HepG2 (cell line): Measurements from ENCODE around the gene JADE2. TPM values are rescaled to one million over a fixed set of nuclear protein-coding genes. Genes with fewer than 3 reads are reported as not detected.
A peak's percentile ranks its signal among the peaks of the same experiment; 100 is the strongest.

Source experiments
- CEBPB ChIP-seq: IDR thresholded peaks from 2 replicates; pipeline ENCODE4 v1.6.1; 2011; ENCODE audit warnings: low read depth, low read length, improper control_type of control experiment, borderline replicate concordance
- CREB1 ChIP-seq, 2 experiments: fragments of 450-650 bp in 1 of 2; IDR thresholded peaks; 2 replicates each; pipeline ENCODE4 v1.6.1; 2016 to 2017; ENCODE audit warnings: control low read depth in 1 of 2, mild to moderate bottlenecking in 1 of 2, missing compliant biosample characterization in 1 of 2, missing genetic modification characterization in 1 of 2
- FOSL2 ChIP-seq: sonication (generic); formaldehyde crosslinking; IDR thresholded peaks from 2 replicates; pipeline ENCODE4 v1.4.0; 2020; ENCODE audit warnings: missing genetic modification reagents
- PATZ1 ChIP-seq: sonication (generic); formaldehyde crosslinking; IDR thresholded peaks from 2 replicates; pipeline ENCODE4 v1.4.0; 2020; ENCODE audit warnings: missing genetic modification reagents
- UBTF ChIP-seq: sonication (generic); formaldehyde crosslinking; IDR thresholded peaks from 2 replicates; pipeline ENCODE4 v1.4.0; 2020; ENCODE audit warnings: mild to moderate bottlenecking, missing genetic modification reagents
- ZBTB14 ChIP-seq: sonication (generic); formaldehyde crosslinking; IDR thresholded peaks from 2 replicates; pipeline ENCODE4 v1.4.0; 2020; ENCODE audit warnings: missing genetic modification reagents
- ZBTB25 ChIP-seq: IDR thresholded peaks from 2 replicates; pipeline ENCODE4 v1.6.1; 2018; ENCODE audit warnings: missing genetic modification reagents
- ZFX ChIP-seq: sonication (generic); formaldehyde crosslinking; IDR thresholded peaks from 2 replicates; pipeline ENCODE4 v1.4.0; 2020; ENCODE audit warnings: mild to moderate bottlenecking, low read depth, missing genetic modification reagents, moderate library complexity
- ZNF44 ChIP-seq: sonication (generic); formaldehyde crosslinking; IDR thresholded peaks from 2 replicates; pipeline ENCODE4 v1.5.1; 2020; ENCODE audit warnings: mild to moderate bottlenecking, missing genetic modification reagents
- ZNF780A ChIP-seq: sonication (generic); formaldehyde crosslinking; IDR thresholded peaks from 2 replicates; pipeline ENCODE4 v1.8.0; 2022; ENCODE audit warnings: mild to moderate bottlenecking, missing genetic modification reagents, moderate library complexity
- ZSCAN20 ChIP-seq: sonication (generic); formaldehyde crosslinking; IDR thresholded peaks from 2 replicates; pipeline ENCODE4 v1.4.0; 2020; ENCODE audit warnings: missing genetic modification reagents, mild to moderate bottlenecking, borderline replicate concordance
- polyA plus RNA-seq, 8 experiments: library from polyadenylated mRNA; depleted of rRNA in 3 of 8; stranded (reverse) in 7 of 8; unstranded in 1 of 8; fragments of >200 nt; fragmentation: Illumina TruSeq in 4 of 8; extraction: Trizol in 4 of 8; gene quantifications; 2 replicates each; pipeline versions ENCODE4 v1.2.1 to v1.2.3, GENCODE V29; 2011 to 2016; ENCODE audit warnings: low read depth in 4 of 8, missing spikeins in 1 of 8, mixed read lengths in 1 of 8; ENCODE audit not compliant: insufficient read depth in 1 of 8
- total RNA-seq, 5 experiments: library from RNA; depleted of rRNA; stranded (reverse); fragments of >200 nt; fragmentation: Illumina TruSeq; extraction: Trizol; gene quantifications; 2 replicates each; pipeline ENCODE4 v1.2.3, GENCODE V29; 2016; ENCODE audit warnings: low read depth in 1 of 5
- TF ChIP-seq, protein P1 (sequence below): sonication (generic); formaldehyde crosslinking; IDR thresholded peaks from 2 replicates; pipeline ENCODE4 v1.5.0; 2020; ENCODE audit warnings: mild to moderate bottlenecking, missing genetic modification reagents
- TF ChIP-seq, protein P2 (sequence below): sonication (generic); formaldehyde crosslinking; IDR thresholded peaks from 2 replicates; pipeline ENCODE4 v1.4.0; 2020; ENCODE audit warnings: missing genetic modification reagents, borderline replicate concordance
- TF ChIP-seq, protein P3 (sequence below): sonication (generic); formaldehyde crosslinking; IDR thresholded peaks from 2 replicates; pipeline ENCODE4 v1.5.0; 2020; ENCODE audit warnings: mild to moderate bottlenecking, missing genetic modification reagents

Gene JADE2
- total and polyA plus RNA-seq, 2 of the 13 experiments (the other 11 are each of a cell fraction or from before 2014, with no cell fraction given) = 7.5 to 15.1 TPM

DNA sequence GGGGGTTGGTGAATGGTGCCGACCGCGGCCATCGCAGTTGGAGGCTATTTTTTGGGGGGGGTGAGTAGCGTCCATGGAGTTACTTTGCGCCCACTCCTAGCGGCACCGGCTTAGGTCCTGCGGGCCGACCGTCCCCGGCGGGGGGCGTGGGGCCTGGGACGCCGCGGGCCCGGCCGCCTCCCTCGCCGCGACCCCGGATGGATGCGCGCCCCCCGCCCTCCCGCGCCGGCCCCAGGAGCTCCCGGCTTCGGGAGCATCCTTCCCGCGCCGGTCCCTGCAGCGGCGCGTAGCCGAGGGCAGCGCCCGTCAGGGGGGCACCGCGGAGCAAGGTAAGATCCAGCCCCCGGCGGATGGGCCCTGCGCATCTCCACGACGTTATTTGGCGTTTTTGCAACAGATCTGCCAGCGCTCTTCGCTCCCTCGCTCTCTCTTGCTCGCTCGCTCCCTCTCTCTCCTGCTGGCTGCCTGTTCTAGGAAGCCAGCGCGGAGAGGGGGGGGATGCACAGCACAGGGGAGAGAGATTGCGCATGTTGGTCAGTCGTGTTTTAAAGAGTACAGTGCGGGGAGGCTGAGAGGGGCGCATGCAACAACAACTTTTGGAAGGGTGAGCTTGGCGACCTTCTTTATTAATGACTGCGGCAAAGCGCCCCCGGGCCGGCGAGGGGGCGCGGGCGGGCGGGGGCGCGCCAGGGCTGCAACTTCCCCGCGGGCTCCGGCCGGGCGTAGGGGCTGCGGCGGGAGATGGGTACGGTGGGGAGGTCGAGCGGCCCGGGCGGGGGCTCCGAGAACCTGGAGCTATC is 413 bp downstream of the JADE2 start (continued):
- TF ChIP-seq PATZ1 (CRISPR knock-in tag) (peak; percentile 50; the same call in 1 of the 2 replicates), CEBPB (no peak), ZBTB25 (CRISPR knock-in tag) (0 out of 2 replicates have a peak, but pooled peaks have one; percentile 0), CREB1 (IDR thresholded peaks at IDR 0.05) (no peak), CREB1 (CRISPR knock-in tag; IDR thresholded peaks at IDR 0.05) (no peak), ZNF44 (no peak), ZSCAN20 (CRISPR knock-in tag) (0 out of 2 replicates have a peak, but pooled peaks have one; percentile 14), ZBTB14 (CRISPR knock-in tag) (peak; percentile 11; the same call in 1 of the 2 replicates), UBTF (CRISPR knock-in tag) (0 out of 2 replicates have a peak, but pooled peaks have one; percentile 26), ZFX (CRISPR knock-in tag) (peak; percentile 43; the same call in 1 of the 2 replicates), ZNF780A (CRISPR knock-in tag) (no peak), FOSL2 (CRISPR knock-in tag) (no peak)
- TF ChIP-seq, protein P1, sequence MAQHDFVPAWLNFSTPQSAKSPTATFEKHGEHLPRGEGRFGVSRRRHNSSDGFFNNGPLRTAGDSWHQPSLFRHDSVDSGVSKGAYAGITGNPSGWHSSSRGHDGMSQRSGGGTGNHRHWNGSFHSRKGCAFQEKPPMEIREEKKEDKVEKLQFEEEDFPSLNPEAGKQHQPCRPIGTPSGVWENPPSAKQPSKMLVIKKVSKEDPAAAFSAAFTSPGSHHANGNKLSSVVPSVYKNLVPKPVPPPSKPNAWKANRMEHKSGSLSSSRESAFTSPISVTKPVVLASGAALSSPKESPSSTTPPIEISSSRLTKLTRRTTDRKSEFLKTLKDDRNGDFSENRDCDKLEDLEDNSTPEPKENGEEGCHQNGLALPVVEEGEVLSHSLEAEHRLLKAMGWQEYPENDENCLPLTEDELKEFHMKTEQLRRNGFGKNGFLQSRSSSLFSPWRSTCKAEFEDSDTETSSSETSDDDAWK = no peak
- TF ChIP-seq, protein P2, sequence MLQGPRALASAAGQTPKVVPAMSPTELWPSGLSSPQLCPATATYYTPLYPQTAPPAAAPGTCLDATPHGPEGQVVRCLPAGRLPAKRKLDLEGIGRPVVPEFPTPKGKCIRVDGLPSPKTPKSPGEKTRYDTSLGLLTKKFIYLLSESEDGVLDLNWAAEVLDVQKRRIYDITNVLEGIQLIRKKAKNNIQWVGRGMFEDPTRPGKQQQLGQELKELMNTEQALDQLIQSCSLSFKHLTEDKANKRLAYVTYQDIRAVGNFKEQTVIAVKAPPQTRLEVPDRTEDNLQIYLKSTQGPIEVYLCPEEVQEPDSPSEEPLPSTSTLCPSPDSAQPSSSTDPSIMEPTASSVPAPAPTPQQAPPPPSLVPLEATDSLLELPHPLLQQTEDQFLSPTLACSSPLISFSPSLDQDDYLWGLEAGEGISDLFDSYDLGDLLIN (CRISPR knock-in tag) = no peak
- TF ChIP-seq, protein P3, sequence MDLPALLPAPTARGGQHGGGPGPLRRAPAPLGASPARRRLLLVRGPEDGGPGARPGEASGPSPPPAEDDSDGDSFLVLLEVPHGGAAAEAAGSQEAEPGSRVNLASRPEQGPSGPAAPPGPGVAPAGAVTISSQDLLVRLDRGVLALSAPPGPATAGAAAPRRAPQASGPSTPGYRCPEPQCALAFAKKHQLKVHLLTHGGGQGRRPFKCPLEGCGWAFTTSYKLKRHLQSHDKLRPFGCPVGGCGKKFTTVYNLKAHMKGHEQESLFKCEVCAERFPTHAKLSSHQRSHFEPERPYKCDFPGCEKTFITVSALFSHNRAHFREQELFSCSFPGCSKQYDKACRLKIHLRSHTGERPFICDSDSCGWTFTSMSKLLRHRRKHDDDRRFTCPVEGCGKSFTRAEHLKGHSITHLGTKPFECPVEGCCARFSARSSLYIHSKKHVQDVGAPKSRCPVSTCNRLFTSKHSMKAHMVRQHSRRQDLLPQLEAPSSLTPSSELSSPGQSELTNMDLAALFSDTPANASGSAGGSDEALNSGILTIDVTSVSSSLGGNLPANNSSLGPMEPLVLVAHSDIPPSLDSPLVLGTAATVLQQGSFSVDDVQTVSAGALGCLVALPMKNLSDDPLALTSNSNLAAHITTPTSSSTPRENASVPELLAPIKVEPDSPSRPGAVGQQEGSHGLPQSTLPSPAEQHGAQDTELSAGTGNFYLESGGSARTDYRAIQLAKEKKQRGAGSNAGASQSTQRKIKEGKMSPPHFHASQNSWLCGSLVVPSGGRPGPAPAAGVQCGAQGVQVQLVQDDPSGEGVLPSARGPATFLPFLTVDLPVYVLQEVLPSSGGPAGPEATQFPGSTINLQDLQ (CRISPR knock-in tag) = no peak; the same call in 1 of the 2 replicates
